Measurements from ENCODE around the gene SOCS4.
"Not testable (repeated sequence)": the region's sequence is repeated elsewhere in the genome, so short reads cannot be mapped to it uniquely, and the experiment has no call there.

SOCS4 gene

GRCh38 chr14:55026793-55027561, at the start of gene SOCS4, which contains the start of gene WDHD1:
TSS of gene SOCS4 (plus strand) at chr14:55027236. CDS start at chr14:55043042, 15,806 bp downstream.
TSS of gene WDHD1 (minus strand) at chr14:55027099. CDS start at chr14:55026787, 312 bp downstream.
- DNase-seq (ENCODE audit: low spot score): peak; percentile 82

DNA sequence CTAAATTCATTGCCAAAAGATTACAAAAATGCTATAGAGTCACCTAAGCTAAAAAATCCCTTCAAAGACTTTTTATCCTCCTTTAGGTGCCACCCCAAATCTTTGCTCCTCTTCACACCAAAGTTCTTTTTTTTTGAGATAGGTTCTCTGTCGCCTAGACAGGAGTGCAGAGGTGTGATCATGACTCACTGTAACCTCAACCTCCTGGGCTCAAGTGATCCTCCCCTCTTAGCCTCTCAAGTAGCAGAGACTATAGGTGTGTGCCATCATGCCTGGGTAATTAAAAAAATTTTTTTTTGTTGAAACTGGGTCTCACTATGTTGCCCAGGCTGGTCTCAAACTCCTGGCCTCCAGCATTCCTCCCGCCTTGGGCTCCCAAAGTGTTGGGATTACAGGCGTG, 48.0 kb upstream of the SOCS4 start:
- no peak for DNase-seq (ENCODE audit: low spot score)

DNA sequence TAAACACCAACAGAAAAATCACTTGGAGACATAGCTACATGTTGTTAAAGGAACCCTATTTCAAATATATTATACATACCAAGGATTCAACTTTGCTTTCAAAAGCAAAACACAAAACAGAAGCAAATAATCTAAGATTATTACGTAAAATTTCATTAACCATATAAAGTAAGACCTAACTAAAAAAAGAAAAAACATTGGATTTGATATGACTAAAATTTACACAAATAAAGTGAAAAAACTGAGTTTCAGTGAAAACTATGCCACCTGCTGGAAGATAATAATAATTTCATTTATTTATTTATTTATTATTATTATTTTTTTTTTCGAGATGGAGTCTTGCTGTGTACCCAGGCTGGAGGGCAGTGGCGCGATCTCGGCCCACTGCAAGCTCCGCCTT, 45.3 kb upstream of the SOCS4 start:
- DNase-seq (ENCODE audit: low spot score): no peak

DNA sequence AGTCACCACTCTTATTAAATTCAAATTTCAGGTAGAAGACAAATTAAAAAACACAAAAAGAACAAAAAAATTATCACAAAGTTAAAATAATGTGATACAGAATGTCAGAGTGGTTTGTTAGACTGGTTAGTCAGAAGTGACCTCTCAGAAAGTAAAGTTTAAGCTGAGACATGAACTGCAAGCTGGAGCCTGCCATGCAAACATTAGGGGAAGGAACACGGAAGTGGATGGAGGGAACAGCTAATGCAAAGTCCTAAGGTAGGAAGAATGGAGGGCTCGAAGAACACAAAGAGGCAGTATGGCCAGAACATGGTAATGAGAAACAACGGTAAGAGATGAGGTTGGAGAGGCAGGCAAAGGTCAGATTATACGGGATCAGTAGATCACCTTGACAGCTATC, 41.9 kb upstream of the SOCS4 start:
- no peak for DNase-seq (ENCODE audit: low spot score)

GRCh38 chr14:55000381-55000780, 26.7 kb upstream of the SOCS4 start:
- no peak for DNase-seq (ENCODE audit: low spot score)

- no peak for DNase-seq (ENCODE audit: low spot score)
Measured at GRCh38 chr14:55005071-55005470, 22.0 kb upstream of the SOCS4 start.

DNA sequence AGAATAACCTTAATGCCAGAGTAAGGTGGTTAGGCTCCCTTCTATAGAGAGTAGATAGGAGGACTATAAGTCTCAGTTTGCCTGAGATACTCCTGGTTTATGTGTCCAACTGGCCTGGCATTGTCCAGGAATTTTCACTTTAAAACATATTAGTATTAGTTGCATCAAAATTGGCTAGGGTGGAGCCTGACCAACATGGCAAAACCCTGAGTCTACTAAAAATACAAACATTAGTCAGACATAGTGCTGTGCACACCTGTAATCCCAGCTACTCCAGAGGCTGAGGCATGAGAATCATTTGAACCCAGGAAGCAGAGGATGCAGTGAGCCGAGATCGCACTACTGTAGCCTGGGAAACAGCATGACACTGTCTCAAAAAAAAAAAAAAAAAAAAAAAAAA, 12.0 kb upstream of the SOCS4 start:
- DNase-seq (ENCODE audit: low spot score): no peak

- DNase-seq (ENCODE audit: low spot score): no peak
Measured at GRCh38 chr14:55019968-55020554, 7.0 kb upstream of the SOCS4 start.

GRCh38 chr14:55024365-55024764, 2.7 kb upstream of the SOCS4 start:
- not testable (repeated sequence) for DNase-seq (ENCODE audit: low spot score)

- DNase-seq (ENCODE audit: low spot score): no peak
Measured at GRCh38 chr14:55025948-55026347, 1.1 kb upstream of the SOCS4 start.

DNA sequence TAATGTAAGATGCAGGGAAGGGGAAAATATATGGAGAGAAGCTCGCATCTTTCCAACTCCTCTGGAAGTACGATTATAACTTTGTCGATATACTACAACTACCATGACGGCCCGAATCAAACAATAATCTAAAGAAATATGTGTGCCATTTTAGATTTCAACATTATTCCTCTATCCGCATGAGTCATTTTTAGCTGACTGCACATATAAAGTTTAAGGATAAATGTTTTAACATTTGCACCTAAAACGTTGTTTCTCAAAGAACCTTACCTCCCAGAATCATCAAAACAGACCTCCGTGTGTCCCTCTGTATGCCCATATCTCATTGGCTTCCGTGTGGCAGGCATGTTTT, 619 bp upstream of the SOCS4 start:
- no peak for DNase-seq (ENCODE audit: low spot score)

DNA sequence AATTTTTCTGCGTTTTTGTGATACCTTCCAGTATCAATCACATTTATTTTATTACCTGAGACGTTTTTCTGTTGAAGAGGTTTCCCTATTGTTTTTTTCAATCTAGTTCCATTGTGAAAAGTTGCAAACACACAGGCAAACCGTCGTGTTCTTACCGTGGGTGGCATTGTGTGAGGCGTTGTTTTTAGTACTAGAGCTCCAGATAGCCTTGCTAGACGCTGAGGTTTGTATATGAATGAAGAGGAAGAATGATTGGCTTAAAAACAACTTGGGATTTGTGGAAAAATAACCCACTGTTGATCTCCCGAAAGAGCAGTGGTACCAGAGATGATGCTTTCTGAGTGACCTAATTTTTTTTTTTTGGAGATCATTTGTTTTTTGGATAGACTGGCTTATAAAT, 1.0 kb downstream of the SOCS4 start:
- no peak for DNase-seq (ENCODE audit: low spot score)

DNA sequence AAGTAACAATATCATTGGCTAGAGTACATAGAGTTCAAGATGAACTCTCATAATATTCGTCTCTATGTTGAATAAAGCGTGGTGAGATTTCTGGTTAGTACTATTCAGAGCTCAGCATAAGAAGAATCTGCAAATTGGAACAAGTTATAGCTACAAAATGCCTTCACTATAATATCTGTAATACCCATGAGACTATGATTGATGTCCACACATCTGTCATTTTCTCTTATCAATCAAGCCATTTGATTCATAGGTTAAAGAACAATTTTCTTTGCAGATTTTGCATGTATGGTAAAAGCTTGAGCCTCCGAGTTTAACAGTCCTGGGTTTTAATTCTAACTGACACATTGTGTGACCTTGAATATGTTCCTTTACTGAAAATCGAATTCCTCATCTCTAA, 1.4 kb downstream of the SOCS4 start:
- no peak for DNase-seq (ENCODE audit: low spot score)

DNA sequence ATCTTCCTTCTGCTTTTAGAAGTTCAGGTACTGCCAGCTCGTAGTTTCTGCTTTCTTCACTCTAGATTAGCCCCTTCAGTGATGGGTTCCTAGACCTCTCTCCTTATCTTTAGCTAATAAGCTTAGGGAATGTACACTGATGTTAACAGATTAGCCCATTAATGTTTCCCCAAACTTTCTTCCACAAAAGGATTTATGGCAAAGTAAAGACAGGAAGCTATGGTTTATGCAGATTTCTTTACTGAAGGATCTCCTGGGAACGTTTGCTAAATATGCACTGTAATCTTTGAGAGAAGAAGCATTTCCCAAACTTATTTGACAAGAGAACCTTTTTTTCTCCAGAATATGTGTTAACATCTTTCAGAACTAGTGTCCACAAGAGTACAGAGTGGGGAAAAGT, 4.2 kb downstream of the SOCS4 start:
- DNase-seq (ENCODE audit: low spot score): no peak

- DNase-seq (ENCODE audit: low spot score): not testable (repeated sequence)
Measured at GRCh38 chr14:55037995-55038394, 11.0 kb downstream of the SOCS4 start.

DNA sequence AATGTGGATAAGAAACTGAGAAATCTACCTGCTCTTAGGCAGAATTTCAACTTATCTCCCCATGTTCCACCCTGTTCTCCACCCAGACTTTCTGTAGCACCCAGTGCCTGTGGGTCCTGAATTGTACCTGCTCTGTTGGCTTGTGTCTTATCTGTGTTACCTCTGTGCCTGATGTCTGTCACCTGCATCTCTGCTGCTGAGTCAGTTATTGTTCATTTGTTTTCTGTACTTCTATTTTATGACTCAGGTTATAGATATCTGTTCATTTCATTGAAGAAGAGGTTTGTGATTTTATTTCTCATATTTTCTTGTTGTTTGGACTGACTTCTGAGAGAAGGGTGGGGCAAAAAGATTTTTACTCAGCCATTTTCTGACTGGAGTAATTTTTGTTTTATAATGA, 11.7 kb downstream of the SOCS4 start:
- DNase-seq (ENCODE audit: low spot score): no peak

GRCh38 chr14:55043528-55043927, 16.5 kb downstream of the SOCS4 start:
- no peak for DNase-seq (ENCODE audit: low spot score)

GRCh38 chr14:55045087-55045486, 18.1 kb downstream of the SOCS4 start:
- DNase-seq (ENCODE audit: low spot score): no peak

DNA sequence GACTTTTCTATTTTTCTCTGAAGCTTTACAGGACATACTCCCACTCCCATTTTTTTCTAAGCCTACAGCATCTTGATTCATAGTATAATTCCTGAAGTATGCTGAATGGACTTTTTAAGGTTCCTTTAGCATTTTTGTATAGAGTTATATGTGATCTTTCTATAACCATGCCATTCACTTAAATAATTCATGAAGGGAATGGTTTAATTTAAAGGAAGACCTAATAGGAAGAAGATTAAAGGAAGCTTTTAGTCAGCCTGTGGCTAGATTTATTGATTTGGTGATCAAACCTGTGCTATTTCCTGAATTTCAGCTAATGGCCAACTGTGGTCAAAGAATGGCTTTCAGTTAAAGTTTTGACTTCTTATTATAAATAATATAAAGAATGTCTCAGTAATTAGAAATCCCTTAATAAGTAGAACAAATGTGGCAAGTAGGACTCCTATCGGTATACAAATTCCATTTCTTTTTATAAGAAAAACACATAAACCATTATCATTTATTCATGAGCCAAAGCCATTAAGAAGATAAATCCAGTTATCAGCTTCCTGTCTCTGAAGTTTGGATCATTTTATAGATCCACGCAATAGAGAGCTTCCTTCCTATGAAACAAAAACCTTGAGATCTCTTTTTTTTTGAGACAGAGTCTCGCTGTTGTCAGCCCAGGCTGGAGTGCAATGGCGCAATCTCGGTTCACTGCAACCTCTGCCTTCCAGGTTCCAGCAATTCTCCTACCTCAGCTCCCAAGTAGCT, 20.4 kb downstream of the SOCS4 start:
- DNase-seq (ENCODE audit: low spot score): no peak

- no peak for DNase-seq (ENCODE audit: low spot score)
Measured at GRCh38 chr14:55048900-55049436, 21.9 kb downstream of the SOCS4 start.

DNA sequence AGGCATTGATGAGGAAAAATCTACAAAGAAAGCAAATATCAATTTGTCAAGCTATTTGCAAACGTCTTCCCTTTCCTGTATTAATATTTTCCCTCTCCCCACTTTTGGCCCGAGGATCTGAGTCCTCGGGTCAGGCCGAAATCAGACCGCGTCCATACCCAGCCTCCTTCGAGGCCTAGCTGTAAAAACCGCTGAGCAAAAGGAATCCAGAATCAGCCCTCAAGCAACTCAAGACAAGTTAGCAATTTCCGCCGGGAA, 24.1 kb downstream of the SOCS4 start:
- no peak for DNase-seq (ENCODE audit: low spot score)

GRCh38 chr14:55051423-55052268, 24.6 kb downstream of the SOCS4 start, which contains the start of gene MAPK1IP1L:
TSS of gene MAPK1IP1L (plus strand) at chr14:55051647. CDS start at chr14:55061684, 10,037 bp downstream.
- peak; percentile 87 for DNase-seq (ENCODE audit: low spot score)

All from HuH-7.5 (cell line).